Thyroid gland (tissue), 4 donors: Measurements from ENCODE around the gene EPPIN.

Source experiments
- CTCF ChIP-seq, 6 experiments: fragments of 200-600 bp in 3 of 6; fragments of 450-650 bp in 3 of 6; sonication (generic) in 3 of 6; IDR thresholded peaks; one replicate each; pipeline ENCODE4 v1.5.1; 2016 to 2019; ENCODE audit warnings: antibody characterized with exemption in 6 of 6, mild to moderate bottlenecking in 2 of 6, inconsistent platforms in 1 of 6, moderate library complexity in 1 of 6
- POLR2A ChIP-seq, 2 donors: fragments of 450-650 bp; IDR thresholded peaks; one replicate each; pipeline ENCODE4 v1.6.1; 2017; ENCODE audit warnings: antibody characterized with exemption in 2 of 2, mild to moderate bottlenecking in 2 of 2, moderate library complexity in 1 of 2

DNA sequence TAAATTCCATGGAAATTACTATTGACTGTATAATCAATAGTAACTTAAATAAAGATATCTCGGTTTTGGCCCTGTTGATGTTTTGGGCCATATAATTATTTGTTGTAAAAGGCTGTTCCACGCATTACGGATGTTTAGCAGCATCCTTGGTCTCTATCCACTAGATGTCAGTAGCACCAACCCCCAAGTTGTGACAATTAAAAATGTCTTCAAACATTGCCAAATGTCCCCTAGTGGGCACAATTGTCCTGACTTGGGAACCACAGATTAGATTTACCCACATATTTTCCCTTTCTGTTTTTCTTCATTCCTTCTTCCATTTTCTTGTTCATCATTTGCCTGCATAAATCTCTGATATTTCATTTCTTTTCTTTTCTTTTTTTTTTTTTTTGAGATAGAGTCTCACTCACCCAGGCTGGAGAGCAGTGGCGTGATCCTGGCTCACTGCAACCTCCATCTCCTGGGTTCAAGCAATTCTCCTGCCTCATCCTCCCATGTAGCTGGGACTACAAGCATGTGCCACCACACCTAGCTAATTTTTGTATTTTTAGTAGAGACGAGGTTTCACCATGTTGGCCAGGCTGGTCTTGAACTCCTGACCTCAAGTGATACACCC, 45.5 kb upstream of the EPPIN start:
- peak in 5 of 6 experiments; percentile 22 to 75 (median 52) for TF ChIP-seq CTCF (IDR thresholded peaks at IDR 0.05)
- TF ChIP-seq POLR2A (IDR thresholded peaks at IDR 0.05) = no peak
